NCI-H510A treated with DMSO at 0.1 percent for 48 hours (cell line): ENCODE measurements around the gene PPP2R2C.
A peak's percentile ranks its signal among the peaks of the same experiment; 100 is the strongest.

Source experiments
- DNase-seq: peaks from one replicate; lab custom pipeline; 2025; lab: John Stamatoyannopoulos, UW

PPP2R2C gene

DNA sequence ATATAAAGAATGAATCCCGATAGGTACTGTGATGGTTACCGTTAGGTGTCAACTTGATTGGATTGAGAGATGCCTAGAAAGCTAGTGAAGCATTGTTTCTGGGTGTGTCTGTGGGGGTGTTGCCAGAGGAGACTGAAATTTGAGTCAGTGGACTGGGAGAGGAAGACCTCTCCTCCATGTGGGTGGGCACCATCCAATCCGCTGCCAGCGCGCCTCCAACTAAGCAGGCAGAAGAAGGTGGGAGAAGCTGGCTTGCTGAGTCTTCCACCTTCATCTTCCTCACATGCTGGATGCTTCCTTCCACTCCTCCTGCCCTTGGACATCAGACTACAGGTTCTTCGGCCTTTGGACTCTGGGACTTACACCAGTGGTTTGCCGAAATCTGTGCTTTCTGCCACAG is 162.6 kb downstream of the PPP2R2C start:
- no peak for DNase-seq

GRCh38 chr4:6308899-6309643 is 163.3 kb downstream of the PPP2R2C start:
- DNase-seq: peak; percentile 12

GRCh38 chr4:6307891-6308290 is 164.5 kb downstream of the PPP2R2C start:
- no peak for DNase-seq

- no peak for DNase-seq
Observed at GRCh38 chr4:6307230-6307629, 165.2 kb downstream of the PPP2R2C start.

GRCh38 chr4:6306299-6306698 is 166.1 kb downstream of the PPP2R2C start:
- DNase-seq: no peak

DNA sequence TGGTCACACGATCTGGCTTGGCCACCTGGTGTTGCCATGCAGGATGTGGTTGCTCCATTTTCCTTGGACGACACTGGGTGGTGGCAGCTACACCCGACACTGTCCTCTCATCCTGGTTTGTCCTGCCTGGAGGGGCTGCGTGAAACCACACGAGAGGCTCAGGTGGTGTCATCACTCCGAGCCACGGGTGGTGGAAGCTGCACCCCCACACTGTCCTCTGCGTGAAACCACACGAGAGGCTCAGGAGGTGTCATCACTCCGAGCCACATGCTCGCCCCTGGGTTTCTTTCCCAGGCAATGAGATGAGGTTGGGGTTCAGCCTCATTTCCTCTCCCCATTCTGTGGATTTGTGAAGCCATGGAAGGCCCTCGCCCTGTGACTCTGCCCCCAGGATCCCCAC is 168.5 kb downstream of the PPP2R2C start:
- DNase-seq: no peak

DNA sequence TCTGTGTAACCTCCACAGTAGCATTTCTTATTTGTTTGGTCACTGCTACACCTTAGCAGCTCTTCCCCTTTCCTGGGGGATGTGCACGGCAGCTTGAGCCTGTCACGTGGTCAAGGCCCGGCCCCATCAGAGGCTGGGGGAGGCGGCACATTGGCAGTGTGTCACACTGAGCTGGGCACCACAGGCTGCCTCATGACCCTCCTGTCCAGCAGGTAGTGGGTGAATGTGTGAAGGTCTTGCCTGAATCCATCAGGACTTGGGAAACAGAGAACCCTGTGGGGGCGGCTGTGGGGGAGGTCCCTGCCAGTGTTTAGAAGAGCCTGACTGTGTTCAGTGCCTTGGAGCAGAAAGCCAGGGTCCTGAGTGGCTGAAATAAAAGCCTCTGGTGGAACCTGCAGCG is 169.5 kb downstream of the PPP2R2C start:
- DNase-seq: no peak

DNA sequence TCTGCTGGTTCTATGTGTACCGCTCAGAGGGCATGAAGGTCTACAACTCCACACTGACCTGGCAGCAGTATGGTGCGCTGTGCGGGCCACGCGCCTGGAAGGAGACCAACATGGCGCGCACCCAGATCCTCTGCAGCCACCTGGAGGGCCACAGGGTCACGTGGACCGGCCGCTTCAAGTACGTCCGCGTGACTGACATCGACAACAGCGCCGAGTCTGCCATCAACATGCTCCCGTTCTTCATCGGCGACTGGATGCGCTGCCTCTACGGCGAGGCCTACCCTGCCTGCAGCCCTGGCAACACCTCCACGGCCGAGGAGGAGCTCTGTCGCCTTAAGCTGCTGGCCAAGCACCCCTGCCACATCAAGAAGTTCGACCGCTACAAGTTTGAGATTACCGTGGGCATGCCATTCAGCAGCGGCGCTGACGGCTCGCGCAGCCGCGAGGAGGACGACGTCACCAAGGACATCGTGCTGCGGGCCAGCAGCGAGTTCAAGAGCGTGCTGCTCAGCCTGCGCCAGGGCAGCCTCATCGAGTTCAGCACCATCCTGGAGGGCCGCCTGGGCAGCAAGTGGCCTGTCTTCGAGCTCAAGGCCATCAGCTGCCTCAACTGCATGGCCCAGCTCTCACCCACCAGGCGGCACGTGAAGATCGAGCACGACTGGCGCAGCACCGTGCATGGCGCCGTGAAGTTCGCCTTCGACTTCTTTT is 170.5 kb downstream of the PPP2R2C start:
- DNase-seq: no peak

DNA sequence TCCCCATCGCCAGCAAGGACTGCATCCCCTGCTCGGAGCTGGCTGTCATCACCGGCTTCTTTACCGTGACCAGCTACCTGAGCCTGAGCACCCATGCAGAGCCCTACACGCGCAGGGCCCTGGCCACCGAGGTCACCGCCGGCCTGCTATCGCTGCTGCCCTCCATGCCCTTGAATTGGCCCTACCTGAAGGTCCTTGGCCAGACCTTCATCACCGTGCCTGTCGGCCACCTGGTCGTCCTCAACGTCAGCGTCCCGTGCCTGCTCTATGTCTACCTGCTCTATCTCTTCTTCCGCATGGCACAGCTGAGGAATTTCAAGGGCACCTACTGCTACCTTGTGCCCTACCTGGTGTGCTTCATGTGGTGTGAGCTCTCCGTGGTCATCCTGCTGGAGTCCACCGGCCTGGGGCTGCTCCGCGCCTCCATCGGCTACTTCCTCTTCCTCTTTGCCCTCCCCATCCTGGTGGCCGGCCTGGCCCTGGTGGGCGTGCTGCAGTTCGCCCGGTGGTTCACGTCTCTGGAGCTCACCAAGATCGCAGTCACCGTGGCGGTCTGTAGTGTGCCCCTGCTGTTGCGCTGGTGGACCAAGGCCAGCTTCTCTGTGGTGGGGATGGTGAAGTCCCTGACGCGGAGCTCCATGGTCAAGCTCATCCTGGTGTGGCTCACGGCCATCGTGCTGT is 171.2 kb downstream of the PPP2R2C start:
- no peak for DNase-seq

GRCh38 chr4:6300359-6300758 is 172.1 kb downstream of the PPP2R2C start:
- no peak for DNase-seq

DNA sequence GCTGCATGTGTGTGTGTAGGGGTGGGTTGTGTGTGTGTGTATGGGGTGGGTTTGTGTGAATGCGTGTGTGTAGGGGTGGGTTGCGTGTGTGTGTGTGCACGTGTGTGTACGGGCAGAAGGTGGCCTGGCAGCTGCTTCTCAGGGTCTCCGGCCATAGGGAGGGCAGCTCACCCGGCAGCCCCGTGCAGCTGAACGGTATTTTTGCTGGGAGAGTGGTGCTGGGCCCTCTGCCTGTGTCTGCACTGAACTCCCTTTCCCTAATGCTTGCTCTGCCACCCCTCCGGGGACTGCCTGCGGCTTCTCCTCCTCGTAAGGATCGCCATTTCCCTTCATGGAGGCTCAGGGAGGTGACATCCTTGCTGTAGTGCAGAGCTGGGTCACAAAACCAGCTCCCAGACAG is 172.5 kb downstream of the PPP2R2C start:
- no peak for DNase-seq

DNA sequence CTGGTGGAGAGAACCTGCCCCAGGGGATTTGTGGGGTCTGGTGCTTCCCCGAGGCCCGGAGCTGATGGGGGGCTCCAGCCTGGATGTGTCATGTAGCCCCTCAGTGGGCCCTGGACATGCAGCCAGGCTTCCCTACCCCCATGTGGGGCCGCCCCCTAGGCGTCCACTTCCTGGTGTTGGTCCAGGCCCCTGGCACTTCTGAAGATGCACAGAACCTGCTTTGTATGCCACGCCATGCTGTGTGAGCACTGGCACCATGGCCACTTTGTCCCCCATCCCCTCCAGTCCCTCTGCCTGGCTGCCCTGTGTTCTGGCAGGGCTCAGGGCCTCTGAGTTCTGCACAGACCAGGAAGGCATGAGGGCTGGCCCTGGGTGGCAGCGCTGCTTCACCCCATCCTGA is 173.6 kb downstream of the PPP2R2C start:
- DNase-seq: no peak

- DNase-seq: no peak
Observed at GRCh38 chr4:6298035-6298434, 174.4 kb downstream of the PPP2R2C start.

- no peak for DNase-seq
Observed at GRCh38 chr4:6297266-6297815, 175.1 kb downstream of the PPP2R2C start.

DNA sequence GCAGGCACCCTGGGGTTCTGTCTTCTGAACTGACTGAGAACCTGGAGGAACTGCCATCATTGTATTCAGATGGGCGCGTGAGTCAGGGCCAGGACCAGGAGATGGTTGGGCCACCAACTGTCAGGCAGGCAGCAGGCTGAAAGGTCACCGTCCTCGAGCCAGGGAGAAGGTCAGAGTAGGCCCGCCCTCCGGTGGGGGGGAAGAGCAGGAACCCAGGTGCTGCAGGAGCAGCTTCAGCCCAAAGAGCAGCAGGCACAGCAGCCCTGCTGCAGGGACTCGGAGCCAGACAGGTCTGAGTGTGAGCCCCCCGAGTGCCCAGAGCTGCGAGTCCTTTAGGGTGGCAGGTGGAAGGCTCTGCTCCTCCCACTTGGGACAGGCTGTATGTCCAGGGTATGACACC is 176.4 kb downstream of the PPP2R2C start:
- no peak for DNase-seq

DNA sequence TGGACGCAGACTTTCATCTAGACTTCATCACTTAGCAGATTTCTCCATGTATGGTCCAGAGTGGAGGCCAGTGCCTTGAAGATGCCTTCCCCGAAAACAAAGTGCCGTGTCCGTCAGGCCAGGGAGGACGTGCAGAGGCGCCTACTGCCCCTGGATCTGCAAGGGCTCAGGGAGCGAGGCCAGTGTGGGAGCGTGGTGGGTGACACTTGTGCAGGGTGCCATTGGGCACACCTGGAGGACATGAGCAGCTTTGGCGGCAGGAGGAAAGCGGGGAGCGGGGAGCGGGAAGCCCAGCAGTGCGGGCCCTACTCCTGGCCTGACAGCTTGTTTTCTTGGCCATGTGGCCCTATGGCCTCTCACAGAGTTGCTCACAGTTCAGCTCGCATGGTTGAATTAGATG is 176.9 kb downstream of the PPP2R2C start:
- no peak for DNase-seq

- no peak for DNase-seq
Observed at GRCh38 chr4:6294705-6295421, 177.6 kb downstream of the PPP2R2C start.

- no peak for DNase-seq
Observed at GRCh38 chr4:6293661-6294060, 178.8 kb downstream of the PPP2R2C start.

DNA sequence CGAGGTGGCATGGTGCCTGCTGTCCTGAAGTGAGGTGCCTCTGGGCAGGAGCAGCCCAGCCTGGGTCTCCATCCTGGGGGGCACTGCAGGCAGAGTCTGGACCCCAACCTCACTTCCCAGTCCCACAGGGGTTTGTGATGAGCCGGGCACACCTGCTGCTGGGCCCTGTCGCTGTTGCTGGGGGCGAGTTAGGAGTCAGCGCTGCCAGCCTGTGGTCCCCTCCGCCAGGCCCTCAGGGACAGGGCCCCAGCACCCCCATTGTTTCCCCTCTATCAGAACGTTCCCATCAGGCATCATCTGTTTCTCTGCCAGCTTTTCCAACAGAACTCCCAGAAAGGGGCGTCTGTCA is 179.3 kb downstream of the PPP2R2C start:
- DNase-seq: no peak

DNA sequence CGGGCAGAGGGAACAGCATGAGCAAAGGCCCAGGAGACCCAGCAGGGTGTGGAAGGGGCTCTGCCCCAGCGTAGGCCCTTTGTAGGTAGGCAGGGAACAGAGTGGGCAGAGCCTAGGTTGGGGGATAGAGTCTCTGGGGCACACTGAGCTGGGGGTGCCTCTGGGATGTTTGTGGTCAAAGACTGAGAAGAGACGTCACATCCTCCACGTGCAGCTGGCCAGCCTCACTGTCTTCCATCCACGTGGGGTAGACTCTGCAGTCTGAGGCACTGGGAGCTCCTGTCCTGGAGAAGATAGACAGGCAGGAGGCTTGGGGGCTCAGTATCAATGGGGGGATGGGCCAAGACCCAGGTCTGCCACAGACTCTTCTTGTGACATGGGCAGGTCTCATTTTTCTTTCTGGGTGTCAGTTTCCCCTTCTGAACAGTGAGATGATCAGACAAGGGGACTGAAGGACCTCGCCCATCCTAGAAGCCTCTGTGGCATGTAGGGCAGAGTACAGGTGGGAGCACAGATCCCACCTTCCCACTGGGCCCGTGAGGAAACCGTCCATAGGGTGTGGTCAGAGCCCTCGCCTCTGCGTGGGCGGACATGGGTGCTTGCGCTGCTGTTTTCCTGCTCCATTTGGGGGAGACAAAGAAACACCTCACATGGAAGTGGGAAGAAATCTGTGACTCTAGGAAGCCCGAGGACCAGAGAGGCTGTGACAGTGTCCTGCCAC is 179.9 kb downstream of the PPP2R2C start:
- DNase-seq: no peak

DNA sequence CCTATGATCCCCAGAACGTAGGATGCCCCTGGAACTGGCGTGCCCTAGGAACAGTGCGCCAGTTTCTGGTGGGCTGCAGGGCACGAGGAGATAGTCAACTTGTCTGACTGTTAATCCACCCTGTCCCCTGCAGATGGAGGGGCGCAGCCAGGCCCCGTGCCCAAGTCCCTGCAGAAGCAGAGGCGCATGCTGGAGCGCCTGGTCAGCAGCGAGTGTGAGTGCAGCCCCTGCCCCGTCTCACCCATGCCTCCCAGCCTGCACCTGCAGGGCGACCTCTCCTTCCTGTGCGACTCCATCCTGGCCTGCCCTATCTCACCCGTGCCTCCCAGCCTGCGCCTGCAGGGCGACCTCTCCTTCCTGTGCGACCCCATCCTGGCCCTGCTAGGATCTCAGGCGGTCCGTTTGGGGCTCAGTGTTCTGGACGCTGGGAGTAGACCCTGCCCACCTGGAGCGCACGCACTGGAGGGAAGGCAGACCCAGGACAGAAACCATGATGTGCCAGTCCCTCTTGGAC is 180.6 kb downstream of the PPP2R2C start:
- DNase-seq: no peak
